HepG2 (cell line): ENCODE results near the gene PDP2. TPM values are rescaled to one million over a fixed set of nuclear protein-coding genes. Genes with fewer than 3 reads are reported as not detected.

Source experiments
- AGO2 ChIP-seq: fragments of 200-400 bp; formaldehyde crosslinking; optimal IDR thresholded peaks from 2 replicates; pipeline ENCODE3; 2017; ENCODE audit warnings: mild to moderate bottlenecking, low read depth, low read length, moderate library complexity
- ARID3A ChIP-seq: IDR thresholded peaks from 2 replicates; pipeline ENCODE4 v1.6.1; 2012; ENCODE audit warnings: low read depth, low read length, improper control_type of control experiment
- ATM ChIP-seq: fragments of 450-650 bp; IDR thresholded peaks from 2 replicates; pipeline ENCODE4 v1.7.1; 2017; ENCODE audit warnings: mild to moderate bottlenecking, borderline replicate concordance
- EP300 ChIP-seq, 3 experiments: sonication (generic) in 1 of 3; formaldehyde crosslinking in 1 of 3; IDR thresholded peaks; 2 replicates each; pipeline versions ENCODE4 v1.5.1 to v1.6.1; 2011 to 2020; ENCODE audit warnings: low read depth in 2 of 3, low read length in 2 of 3, borderline replicate concordance in 1 of 3, improper control_type of control experiment in 1 of 3, mild to moderate bottlenecking in 1 of 3, missing genetic modification reagents in 1 of 3, moderate library complexity in 1 of 3
- HNF4A ChIP-seq: sonication (generic); formaldehyde crosslinking; IDR thresholded peaks from 2 replicates; pipeline ENCODE4 v1.4.0; 2020; ENCODE audit warnings: missing genetic modification reagents
- IKZF1 ChIP-seq: fragments of 450-650 bp; IDR thresholded peaks from 2 replicates; pipeline ENCODE4 v1.7.1; 2016
- ISX ChIP-seq: sonication (generic); formaldehyde crosslinking; conservative IDR thresholded peaks from 2 replicates; pipeline ENCODE4 v1.5.0; 2020; ENCODE audit warnings: missing genetic modification reagents
- PHF21A ChIP-seq: sonication (generic); formaldehyde crosslinking; IDR thresholded peaks from 2 replicates; pipeline ENCODE4 v1.5.0; 2020; ENCODE audit warnings: mild to moderate bottlenecking, missing genetic modification reagents
- POLR2AphosphoS5 ChIP-seq: IDR thresholded peaks from 2 replicates; pipeline ENCODE4 v1.6.1; 2012; ENCODE audit warnings: low read depth, low read length
- RFXAP ChIP-seq: sonication (generic); formaldehyde crosslinking; IDR thresholded peaks from 2 replicates; pipeline ENCODE4 v1.4.0; 2020; ENCODE audit warnings: missing genetic modification reagents, borderline replicate concordance
- SMAD3 ChIP-seq: sonication (generic); formaldehyde crosslinking; IDR thresholded peaks from 2 replicates; pipeline ENCODE4 v1.4.0; 2020; ENCODE audit warnings: missing genetic modification reagents
- ZFP1 ChIP-seq: IDR thresholded peaks from 2 replicates; pipeline ENCODE4 v1.6.1; 2016
- ZMYM4 ChIP-seq: sonication (generic); formaldehyde crosslinking; IDR thresholded peaks from 2 replicates; pipeline ENCODE4 v1.8.1; 2023; ENCODE audit warnings: mild to moderate bottlenecking, missing genetic modification reagents
- ZNF432 ChIP-seq: sonication (generic); formaldehyde crosslinking; IDR thresholded peaks from 2 replicates; pipeline ENCODE4 v1.5.0; 2020; ENCODE audit warnings: missing genetic modification reagents, mild to moderate bottlenecking, borderline replicate concordance
- ZNF589 ChIP-seq: sonication (generic); formaldehyde crosslinking; conservative IDR thresholded peaks from 2 replicates; pipeline ENCODE4 v1.8.0; 2022; ENCODE audit warnings: mild to moderate bottlenecking, moderate library complexity, missing genetic modification reagents
- ZNF605 ChIP-seq: sonication (generic); formaldehyde crosslinking; IDR thresholded peaks from 2 replicates; pipeline ENCODE4 v1.8.0; 2022; ENCODE audit warnings: mild to moderate bottlenecking, missing genetic modification reagents
- ZNF614 ChIP-seq: IDR thresholded peaks from 2 replicates; pipeline ENCODE4 v1.6.1; 2018; ENCODE audit warnings: missing biosample characterization, missing genetic modification reagents, inconsistent platforms, borderline replicate concordance
- ZNF7 ChIP-seq: IDR thresholded peaks from 2 replicates; pipeline ENCODE4 v1.6.1; 2016; ENCODE audit warnings: missing biosample characterization, missing genetic modification reagents
- ZNF800 ChIP-seq: sonication (generic); formaldehyde crosslinking; IDR thresholded peaks from 2 replicates; pipeline ENCODE4 v1.4.0; 2020; ENCODE audit warnings: missing genetic modification reagents
- ZNF891 ChIP-seq: sonication (generic); formaldehyde crosslinking; IDR thresholded peaks from 2 replicates; pipeline ENCODE4 v1.5.0; 2020; ENCODE audit warnings: mild to moderate bottlenecking, missing genetic modification reagents
- polyA plus RNA-seq, 8 experiments: library from polyadenylated mRNA; depleted of rRNA in 3 of 8; stranded (reverse) in 7 of 8; unstranded in 1 of 8; fragments of >200 nt; fragmentation: Illumina TruSeq in 4 of 8; extraction: Trizol in 4 of 8; gene quantifications; 2 replicates each; pipeline versions ENCODE4 v1.2.1 to v1.2.3, GENCODE V29; 2011 to 2016; ENCODE audit warnings: low read depth in 4 of 8, missing spikeins in 1 of 8, mixed read lengths in 1 of 8; ENCODE audit not compliant: insufficient read depth in 1 of 8
- total RNA-seq, 5 experiments: library from RNA; depleted of rRNA; stranded (reverse); fragments of >200 nt; fragmentation: Illumina TruSeq; extraction: Trizol; gene quantifications; 2 replicates each; pipeline ENCODE4 v1.2.3, GENCODE V29; 2016; ENCODE audit warnings: low read depth in 1 of 5
- TF ChIP-seq, protein P1 (sequence below): sonication (generic); formaldehyde crosslinking; IDR thresholded peaks from 2 replicates; pipeline ENCODE4 v1.4.0; 2020; ENCODE audit warnings: low read depth, missing genetic modification reagents
- TF ChIP-seq, protein P2 (sequence below): sonication (generic); formaldehyde crosslinking; IDR thresholded peaks from 2 replicates; pipeline ENCODE4 v1.4.0; 2020; ENCODE audit warnings: missing genetic modification reagents

Gene PDP2
- total and polyA plus RNA-seq, 2 of the 13 experiments (the other 11 are each of a cell fraction or from before 2014, with no cell fraction given), result 12.8 to 15.8 TPM

DNA sequence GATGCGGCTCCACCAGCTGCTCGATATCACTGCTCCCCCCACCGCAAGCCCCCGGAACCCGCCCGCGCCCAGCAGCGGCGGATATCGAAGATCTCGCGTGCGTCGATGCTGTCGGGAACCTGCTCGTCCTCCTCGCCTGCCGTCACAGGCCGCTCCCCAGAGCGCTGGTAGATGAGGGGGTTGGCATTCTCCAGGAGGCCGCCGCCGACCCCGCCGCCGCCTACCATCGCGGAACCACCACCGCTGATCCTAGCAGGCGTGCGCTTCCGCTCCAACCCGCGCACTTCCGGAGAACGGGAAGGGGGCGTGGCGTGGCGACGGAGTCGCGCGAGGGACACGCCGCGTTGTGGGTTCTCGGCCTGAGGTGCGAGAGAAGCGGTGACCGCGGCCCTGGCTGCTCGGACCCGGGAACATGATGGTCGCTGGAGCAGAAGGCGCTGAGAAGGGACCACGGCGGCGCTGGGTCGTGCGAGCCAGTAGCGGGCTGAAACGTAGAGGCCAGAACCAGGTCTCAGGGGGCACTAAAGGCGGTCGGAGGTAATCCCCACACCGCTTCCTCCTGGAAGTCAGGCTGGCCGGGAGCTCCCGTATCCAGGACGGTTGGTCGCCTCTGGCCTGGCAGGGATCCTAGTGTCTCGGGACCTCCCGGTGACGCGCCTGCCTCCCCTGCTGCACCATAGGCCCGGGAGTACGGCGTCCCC, 54.0 kb downstream of the PDP2 start, which contains the start of gene CIAO2B (continued):
- peak; percentile 84 for TF ChIP-seq ZFP1 (CRISPR knock-in tag)
- peak; percentile 81 for TF ChIP-seq AGO2
- peak; percentile 90; the same call in 1 of the 2 replicates for TF ChIP-seq ZMYM4 (CRISPR knock-in tag)
- peak; percentile 88 for TF ChIP-seq POLR2AphosphoS5
- TF ChIP-seq ZNF800 (CRISPR knock-in tag), result peak; percentile 90
- TF ChIP-seq ARID3A, result peak; percentile 54; the same call in 1 of the 2 replicates
- TF ChIP-seq ZNF891, result peak; percentile 99
- TF ChIP-seq ZNF589 (CRISPR knock-in tag), result peak; percentile 95; the same call in 1 of the 2 replicates
- peak; percentile 99 for TF ChIP-seq ZNF605
- 0 out of 2 replicates have a peak, but pooled peaks have one; percentile 16 for TF ChIP-seq ZNF7 (CRISPR knock-in tag)
- TF ChIP-seq ISX, result 0 out of 2 replicates have a peak, but pooled peaks have one; percentile 47
- TF ChIP-seq, protein P1, sequence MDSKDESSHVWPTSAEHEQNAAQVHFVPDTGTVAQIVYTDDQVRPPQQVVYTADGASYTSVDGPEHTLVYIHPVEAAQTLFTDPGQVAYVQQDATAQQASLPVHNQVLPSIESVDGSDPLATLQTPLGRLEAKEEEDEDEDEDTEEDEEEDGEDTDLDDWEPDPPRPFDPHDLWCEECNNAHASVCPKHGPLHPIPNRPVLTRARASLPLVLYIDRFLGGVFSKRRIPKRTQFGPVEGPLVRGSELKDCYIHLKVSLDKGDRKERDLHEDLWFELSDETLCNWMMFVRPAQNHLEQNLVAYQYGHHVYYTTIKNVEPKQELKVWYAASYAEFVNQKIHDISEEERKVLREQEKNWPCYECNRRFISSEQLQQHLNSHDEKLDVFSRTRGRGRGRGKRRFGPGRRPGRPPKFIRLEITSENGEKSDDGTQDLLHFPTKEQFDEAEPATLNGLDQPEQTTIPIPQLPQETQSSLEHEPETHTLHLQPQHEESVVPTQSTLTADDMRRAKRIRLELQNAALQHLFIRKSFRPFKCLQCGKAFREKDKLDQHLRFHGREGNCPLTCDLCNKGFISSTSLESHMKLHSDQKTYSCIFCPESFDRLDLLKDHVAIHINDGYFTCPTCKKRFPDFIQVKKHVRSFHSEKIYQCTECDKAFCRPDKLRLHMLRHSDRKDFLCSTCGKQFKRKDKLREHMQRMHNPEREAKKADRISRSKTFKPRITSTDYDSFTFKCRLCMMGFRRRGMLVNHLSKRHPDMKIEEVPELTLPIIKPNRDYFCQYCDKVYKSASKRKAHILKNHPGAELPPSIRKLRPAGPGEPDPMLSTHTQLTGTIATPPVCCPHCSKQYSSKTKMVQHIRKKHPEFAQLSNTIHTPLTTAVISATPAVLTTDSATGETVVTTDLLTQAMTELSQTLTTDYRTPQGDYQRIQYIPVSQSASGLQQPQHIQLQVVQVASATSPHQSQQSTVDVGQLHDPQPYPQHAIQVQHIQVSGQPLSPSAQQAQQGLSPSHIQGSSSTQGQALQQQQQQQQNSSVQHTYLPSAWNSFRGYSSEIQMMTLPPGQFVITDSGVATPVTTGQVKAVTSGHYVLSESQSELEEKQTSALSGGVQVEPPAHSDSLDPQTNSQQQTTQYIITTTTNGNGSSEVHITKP (CRISPR knock-in tag), result peak; percentile 72; the same call in 1 of the 2 replicates
- no peak for TF ChIP-seq IKZF1
- peak; percentile 22 to 61; a peak in 2 of 4 replicates for TF ChIP-seq EP300 (IDR thresholded peaks at IDR 0.05; ENCODE audit: low read depth in 2 of 2, low read length in 2 of 2)
- TF ChIP-seq EP300 (CRISPR knock-in tag; IDR thresholded peaks at IDR 0.05; ENCODE audit: borderline replicate concordance), result no peak
- TF ChIP-seq RFXAP (CRISPR knock-in tag), result peak; percentile 96
- TF ChIP-seq, protein P2, sequence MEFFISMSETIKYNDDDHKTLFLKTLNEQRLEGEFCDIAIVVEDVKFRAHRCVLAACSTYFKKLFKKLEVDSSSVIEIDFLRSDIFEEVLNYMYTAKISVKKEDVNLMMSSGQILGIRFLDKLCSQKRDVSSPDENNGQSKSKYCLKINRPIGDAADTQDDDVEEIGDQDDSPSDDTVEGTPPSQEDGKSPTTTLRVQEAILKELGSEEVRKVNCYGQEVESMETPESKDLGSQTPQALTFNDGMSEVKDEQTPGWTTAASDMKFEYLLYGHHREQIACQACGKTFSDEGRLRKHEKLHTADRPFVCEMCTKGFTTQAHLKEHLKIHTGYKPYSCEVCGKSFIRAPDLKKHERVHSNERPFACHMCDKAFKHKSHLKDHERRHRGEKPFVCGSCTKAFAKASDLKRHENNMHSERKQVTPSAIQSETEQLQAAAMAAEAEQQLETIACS (CRISPR knock-in tag), result peak; percentile 70
- peak; percentile 96 for TF ChIP-seq SMAD3 (CRISPR knock-in tag)
- TF ChIP-seq ZNF432 (CRISPR knock-in tag), result no peak
- TF ChIP-seq HNF4A (CRISPR knock-in tag), result peak; percentile 70
- TF ChIP-seq ZNF614 (CRISPR knock-in tag), result peak; percentile 87; the same call in 1 of the 2 replicates
- peak; percentile 34; the same call in 1 of the 2 replicates for TF ChIP-seq PHF21A (CRISPR knock-in tag)
- TF ChIP-seq ATM, result no peak
